ENCODE data around the gene MAG.
"Not testable (repeated sequence)": the region's sequence is repeated elsewhere in the genome, so short reads cannot be mapped to it uniquely, and the experiment has no call there.

GRCh38 chr19:35359395-35359794 lies 67.4 kb downstream of the MAG start:
- not testable (repeated sequence) for TF ChIP-seq POLR2A, CTCF (IDR thresholded peaks at IDR 0.05)

Measured in uterus (tissue), 2 donors.